ENCODE measurements around the gene DENND4C.
"Not testable (repeated sequence)": the region's sequence is repeated elsewhere in the genome, so short reads cannot be mapped to it uniquely, and the experiment has no call there.

DENND4C gene

DNA sequence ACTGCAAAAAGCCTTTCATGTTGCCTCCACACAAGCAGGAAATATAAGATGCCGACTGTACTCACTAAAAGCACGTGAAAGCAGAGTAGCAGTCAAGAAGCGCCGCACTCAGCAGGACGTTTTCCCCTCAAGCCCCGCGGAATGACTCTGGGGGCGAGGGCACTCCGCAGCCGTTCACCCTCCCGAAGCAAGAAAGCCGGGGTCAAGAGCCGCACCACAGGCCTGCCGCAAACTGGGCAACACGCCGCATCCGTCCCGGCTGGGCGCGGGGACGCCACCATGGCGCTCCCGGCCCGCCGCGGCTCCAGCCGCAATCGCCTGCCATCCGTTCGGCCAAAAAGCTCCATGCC lies 149.2 kb downstream of the DENND4C start:
- H3K27me3 Mint-ChIP-seq = no peaks in the 10 kb centered on the region
- H3K9me3 Mint-ChIP-seq = no peaks in the 10 kb centered on the region
- CTCF ChIA-PET = interaction anchor here (1.0 to 1.3 kb wide), 2 partner anchors 77 to 331 kb away, joined by 3 read pairs; partner anchors contain the start of gene RRAGA
- peak overlapping the region; percentile 89 for H3K4me3 Mint-ChIP-seq
- DNase-seq = peak; percentile 67
- H3K36me3 Mint-ChIP-seq = peaks cover 50% of the 10 kb centered on the region
- H3K4me1 Mint-ChIP-seq = peaks cover 52% of the 10 kb centered on the region
- peak overlapping the region; percentile 95 for H3K27ac Mint-ChIP-seq

DNA sequence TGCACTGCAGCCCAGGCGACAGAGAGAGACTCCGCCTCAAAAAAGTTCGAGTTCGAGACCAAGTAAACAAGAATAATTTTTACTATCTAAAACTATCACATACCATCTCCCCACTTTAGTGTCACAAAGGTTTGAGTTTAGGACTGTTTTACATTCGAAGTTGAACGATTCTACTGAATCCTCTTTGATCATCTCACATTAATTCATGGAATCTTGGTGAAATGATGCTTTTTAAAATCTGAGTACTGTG lies 150.3 kb downstream of the DENND4C start:
- Mint-ChIP-seq H3K4me1 (peaks cover 48% of the 10 kb centered on the region), H3K27ac (peak overlapping the region; percentile 95), H3K36me3 (peaks cover 43% of the 10 kb centered on the region), H3K27me3 (no peaks in the 10 kb centered on the region), H3K9me3 (no peaks in the 10 kb centered on the region), H3K4me3 (peak overlapping the region; percentile 89)
- no peak for DNase-seq
- CTCF ChIA-PET = no interaction called here

DNA sequence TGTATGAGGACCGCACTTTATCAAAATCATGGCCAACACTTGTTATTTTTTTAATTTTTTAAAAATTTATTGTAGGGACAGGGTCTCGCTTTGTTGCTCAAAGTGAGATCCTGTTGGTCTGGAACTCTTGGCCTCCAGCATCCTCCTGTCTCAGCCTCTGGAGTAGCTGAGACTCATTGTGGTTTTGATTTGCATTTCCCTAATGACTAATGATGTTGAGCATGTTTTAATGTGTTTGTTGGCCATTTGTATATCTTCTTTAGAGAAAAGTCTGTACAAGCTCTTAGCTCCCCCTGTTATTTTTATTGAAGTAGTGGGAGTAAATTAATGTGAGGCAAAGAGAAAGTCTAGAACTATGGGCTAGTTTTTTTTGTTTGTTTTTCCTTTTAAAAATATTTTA lies 151.2 kb downstream of the DENND4C start:
- H3K27ac Mint-ChIP-seq = no peak overlapping the region
- no peaks in the 10 kb centered on the region for H3K9me3 Mint-ChIP-seq
- peaks cover 40% of the 10 kb centered on the region for H3K4me1 Mint-ChIP-seq
- H3K27me3 Mint-ChIP-seq = no peaks in the 10 kb centered on the region
- peaks cover 35% of the 10 kb centered on the region for H3K36me3 Mint-ChIP-seq
- no peak for DNase-seq
- CTCF ChIA-PET = no interaction called here
- H3K4me3 Mint-ChIP-seq = peak overlapping the region; percentile 13

DNA sequence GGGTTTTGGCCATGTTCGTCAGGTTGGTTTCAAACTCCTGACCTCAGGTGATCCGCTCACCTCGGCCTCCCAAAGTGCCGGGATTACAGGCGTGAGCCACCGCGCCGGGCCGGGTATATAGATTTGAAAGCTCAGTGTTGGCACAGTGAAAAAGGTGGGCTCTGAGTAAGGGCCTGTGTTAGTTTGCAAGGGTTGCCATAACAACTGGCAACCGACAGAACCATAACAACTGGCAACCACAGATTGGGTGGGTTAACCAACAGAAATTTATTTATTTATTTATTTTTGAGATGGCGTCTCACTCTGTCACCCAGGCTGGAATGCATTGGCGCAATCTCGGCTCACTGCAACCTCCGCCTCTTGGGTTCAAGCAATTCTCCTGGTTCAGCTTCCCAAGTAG lies 154.7 kb downstream of the DENND4C start:
- H3K27ac Mint-ChIP-seq, H3K9me3 Mint-ChIP-seq, H3K4me3 Mint-ChIP-seq, H3K27me3 Mint-ChIP-seq, CTCF ChIA-PET, DNase-seq, H3K36me3 Mint-ChIP-seq: not testable (repeated sequence)
- peaks cover 17% of the 10 kb centered on the region for H3K4me1 Mint-ChIP-seq

DNA sequence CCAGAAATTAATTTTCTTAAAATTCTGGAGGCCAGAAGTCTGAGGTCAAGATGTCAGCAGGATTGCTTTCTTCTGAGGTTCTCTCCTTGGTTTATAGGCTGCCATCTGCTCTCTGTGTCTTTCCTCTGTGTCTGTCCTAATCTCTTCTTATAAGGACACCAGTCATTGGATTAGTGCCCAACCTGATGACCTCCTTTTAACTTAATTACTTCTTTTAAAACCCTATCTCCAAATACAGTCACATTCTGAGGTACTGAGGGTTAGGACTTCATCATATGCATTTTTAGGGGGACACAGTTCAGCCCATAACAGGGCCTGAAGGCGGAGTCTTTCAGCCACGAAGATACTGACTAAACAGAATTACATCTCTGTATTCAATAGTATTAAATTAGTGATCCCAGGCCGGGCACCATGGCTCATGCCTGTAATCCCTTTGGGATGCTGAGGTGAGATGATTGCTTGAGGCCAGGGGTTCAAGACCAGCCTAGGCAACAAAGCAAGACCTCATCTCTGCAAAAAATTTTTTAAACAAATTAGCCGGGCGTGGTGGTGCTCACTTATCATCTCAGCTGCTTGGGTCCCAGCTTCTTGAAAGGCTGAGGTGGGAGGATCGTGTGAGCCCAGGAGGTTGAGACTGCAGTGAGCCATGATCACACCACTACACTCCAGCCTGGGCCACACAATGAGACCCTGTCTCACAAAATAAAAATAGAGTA lies 155.5 kb downstream of the DENND4C start:
- H3K4me3 Mint-ChIP-seq = no peak overlapping the region
- no peak overlapping the region for H3K27ac Mint-ChIP-seq
- peaks cover 1% of the 10 kb centered on the region for H3K36me3 Mint-ChIP-seq
- H3K27me3 Mint-ChIP-seq = peaks cover 4% of the 10 kb centered on the region
- no peaks in the 10 kb centered on the region for H3K9me3 Mint-ChIP-seq
- CTCF ChIA-PET = no interaction called here
- DNase-seq = no peak
- H3K4me1 Mint-ChIP-seq = peaks cover 12% of the 10 kb centered on the region

DNA sequence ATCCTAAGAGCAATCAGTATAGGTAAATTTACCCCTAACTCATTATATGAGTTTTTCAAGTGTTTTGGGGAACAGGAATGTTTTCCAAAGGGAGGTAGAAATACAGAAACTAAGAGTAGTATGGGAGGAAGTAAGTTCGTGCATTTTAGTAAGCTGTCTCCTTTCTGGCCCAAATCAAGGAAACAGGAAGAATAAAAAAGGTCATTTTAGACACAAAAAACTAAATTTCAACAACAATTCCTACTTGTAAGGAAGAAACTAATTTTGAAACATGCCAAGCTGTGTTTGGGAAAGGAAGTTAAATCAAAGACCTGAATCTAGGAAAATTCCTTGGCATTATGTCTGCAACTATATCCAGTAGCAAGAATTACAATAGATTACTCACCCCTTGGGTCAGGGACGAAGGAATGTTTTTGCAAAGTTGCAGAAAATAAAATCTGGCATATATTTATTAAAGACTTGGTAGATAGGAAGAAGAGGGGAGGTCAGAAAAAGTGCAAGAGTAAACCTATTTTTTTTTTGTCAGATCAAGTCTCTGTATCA lies 156.1 kb downstream of the DENND4C start:
- Mint-ChIP-seq H3K27ac (no peak overlapping the region), H3K9me3 (no peaks in the 10 kb centered on the region), H3K36me3 (no peaks in the 10 kb centered on the region), H3K4me1 (peaks cover 6% of the 10 kb centered on the region), H3K4me3 (no peak overlapping the region), H3K27me3 (peaks cover 4% of the 10 kb centered on the region)
- DNase-seq = no peak
- CTCF ChIA-PET = no interaction called here

DNA sequence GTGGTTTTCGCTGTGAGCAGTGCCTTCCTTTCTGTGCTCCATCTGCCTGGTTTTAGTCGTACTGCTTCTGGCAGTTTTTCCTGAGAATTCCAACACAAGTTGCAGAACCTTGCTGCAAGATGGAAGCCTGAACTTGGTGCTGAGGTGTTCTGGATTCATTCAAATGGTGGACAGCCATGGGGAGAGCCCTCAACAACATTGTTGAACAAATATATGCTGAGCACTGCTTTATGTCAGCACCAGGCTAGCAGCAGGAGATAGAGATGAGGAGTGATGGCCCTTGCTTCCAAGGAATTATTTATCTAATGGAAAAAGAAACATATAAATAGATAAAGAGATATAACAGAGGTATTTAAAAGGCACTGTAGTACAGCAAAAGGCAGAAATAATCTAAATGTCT lies 156.8 kb downstream of the DENND4C start:
- Mint-ChIP-seq H3K4me3 (no peak overlapping the region), H3K4me1 (peaks cover 3% of the 10 kb centered on the region), H3K36me3 (no peaks in the 10 kb centered on the region), H3K9me3 (no peaks in the 10 kb centered on the region), H3K27me3 (peaks cover 4% of the 10 kb centered on the region), H3K27ac (no peak overlapping the region)
- no peak for DNase-seq
- CTCF ChIA-PET = no interaction called here

DNA sequence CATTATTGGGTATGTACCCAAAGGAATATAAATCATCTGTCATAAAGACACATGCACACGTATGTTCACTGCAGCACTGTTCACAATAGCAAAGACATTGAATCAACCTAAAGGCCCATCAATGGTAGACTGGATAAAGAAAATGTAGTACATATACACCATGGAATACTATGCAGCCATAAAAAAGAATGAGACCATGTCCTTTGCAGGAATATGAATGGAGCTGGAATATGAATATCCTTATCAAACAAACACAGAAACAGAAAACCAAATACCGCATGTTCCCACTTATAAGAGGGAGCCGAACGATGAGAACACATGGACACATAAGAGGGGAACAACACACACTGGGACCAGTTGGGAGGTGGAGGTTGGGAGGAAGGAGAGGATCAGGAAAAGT lies 159.0 kb downstream of the DENND4C start:
- CTCF ChIA-PET = interaction anchor here (1.7 kb wide), 1 partner anchor 304 kb away, joined by 4 read pairs; no protein-coding TSS in a partner anchor
- not testable (repeated sequence) for H3K9me3 Mint-ChIP-seq, H3K36me3 Mint-ChIP-seq, H3K27me3 Mint-ChIP-seq, DNase-seq, H3K27ac Mint-ChIP-seq, H3K4me3 Mint-ChIP-seq, H3K4me1 Mint-ChIP-seq

DNA sequence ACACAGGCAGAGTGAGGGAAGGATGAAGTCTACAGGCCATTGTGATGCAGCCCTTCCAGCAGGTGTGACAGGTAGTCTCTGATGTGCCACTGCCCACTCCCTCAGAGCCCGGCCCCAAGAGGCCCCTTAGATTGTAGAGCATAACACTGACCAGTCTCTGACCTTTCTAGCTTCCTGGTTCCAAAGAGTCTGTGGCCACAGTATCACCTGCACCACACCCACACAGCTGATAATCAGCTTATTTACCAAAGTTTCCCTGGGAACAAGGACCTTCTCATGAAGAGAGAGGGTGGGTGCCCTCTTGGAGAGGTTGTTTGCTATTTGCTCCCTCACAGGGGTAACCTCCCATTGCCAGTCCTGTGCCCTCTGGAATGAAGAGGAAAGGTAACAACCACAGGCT lies 167.4 kb downstream of the DENND4C start:
- CTCF ChIA-PET = no interaction called here
- DNase-seq = no peak
- H3K4me3 Mint-ChIP-seq = no peak overlapping the region
- H3K27ac Mint-ChIP-seq = no peak overlapping the region
- no peaks in the 10 kb centered on the region for H3K4me1 Mint-ChIP-seq
- H3K36me3 Mint-ChIP-seq = no peaks in the 10 kb centered on the region
- H3K27me3 Mint-ChIP-seq = peaks cover 6% of the 10 kb centered on the region
- H3K9me3 Mint-ChIP-seq = peaks cover 3% of the 10 kb centered on the region

DNA sequence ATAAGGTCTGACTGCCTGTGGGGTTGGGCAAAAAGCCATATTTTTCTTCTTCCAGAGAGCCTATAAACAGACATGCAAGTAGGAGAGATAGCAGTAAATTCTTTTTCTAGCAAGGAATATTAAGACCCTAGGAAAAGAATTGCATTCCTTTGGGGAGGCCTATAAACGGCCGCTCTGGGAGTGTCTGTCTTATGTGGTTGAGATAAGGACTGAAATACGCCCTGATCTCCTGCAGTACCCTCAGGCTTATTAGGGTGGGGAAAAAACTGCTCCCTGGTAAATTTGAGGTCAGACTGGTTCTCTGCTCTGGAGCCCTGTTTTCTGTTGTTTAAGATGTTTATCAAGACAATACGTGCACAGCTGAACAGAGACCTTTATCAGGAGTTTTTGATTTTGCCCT lies 172.7 kb downstream of the DENND4C start:
- H3K4me1 Mint-ChIP-seq, H3K27ac Mint-ChIP-seq, H3K4me3 Mint-ChIP-seq, H3K9me3 Mint-ChIP-seq, H3K36me3 Mint-ChIP-seq, DNase-seq, H3K27me3 Mint-ChIP-seq: not testable (repeated sequence)
- CTCF ChIA-PET = interaction anchor here (1.6 kb wide), 1 partner anchor 62 kb away, joined by 3 read pairs; no protein-coding TSS in a partner anchor

DNA sequence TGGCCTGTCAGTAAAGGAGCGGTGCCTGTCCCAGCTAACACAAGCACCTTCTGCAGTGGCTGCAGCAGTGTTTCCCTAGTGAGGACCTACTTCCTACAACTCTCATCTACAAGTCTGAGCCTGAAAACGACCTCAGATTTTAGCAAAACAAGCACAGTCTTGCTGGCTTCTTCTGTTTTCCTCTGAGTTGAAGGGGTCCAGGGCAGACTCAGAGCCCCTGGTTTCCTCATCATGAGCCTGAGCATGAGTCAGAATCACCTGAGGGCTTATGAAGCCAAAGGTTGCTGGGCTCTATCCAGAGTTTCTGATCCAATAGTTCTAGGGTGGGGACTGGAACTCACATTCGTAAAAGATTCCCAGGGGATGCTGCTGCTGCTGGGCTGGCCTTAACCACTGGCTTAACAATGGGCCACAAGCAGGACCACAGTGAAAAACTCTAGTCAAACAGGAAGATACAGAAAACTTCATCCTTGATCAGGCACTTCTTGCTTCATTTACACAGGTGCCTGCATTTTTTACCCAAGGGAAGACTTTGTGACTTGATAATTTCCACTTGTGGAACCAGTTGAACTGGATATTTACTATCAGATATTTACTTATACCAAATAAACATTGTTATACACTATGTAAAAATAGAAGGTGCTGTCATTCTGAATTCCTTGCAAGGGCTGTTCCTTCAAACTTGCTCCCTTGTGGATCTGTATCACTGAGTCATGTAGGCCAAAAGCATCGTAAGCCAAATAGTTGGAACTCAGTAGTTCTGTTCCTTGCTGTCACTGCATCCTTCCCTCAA lies 174.0 kb downstream of the DENND4C start:
- CTCF ChIA-PET = interaction anchor here (1.6 kb wide), 1 partner anchor 61 kb away, joined by 3 read pairs; no protein-coding TSS in a partner anchor
- Mint-ChIP-seq H3K27ac (no peak overlapping the region), H3K36me3 (peaks cover 2% of the 10 kb centered on the region)

DNA sequence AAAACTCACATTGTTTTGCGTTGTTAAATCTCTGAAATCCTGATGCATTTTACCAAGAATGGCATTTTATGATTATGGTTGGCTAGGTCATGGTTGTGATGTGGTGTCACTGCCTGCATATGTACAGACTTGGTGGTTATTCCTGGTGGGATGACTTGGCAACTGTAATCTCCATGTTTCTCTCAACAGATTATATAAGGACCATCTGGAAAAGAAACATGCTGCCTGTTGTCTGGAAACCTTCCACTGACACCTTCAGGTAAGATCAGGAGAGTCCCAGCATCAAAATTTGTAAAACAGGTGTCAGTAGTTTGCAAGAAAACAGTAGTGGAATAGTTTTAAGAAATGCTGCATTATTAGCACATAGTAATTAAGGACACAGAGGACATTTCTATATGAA lies 175.3 kb downstream of the DENND4C start:
- Mint-ChIP-seq H3K4me1 (peaks cover 16% of the 10 kb centered on the region), H3K27me3 (peaks cover 27% of the 10 kb centered on the region), H3K27ac (no peak overlapping the region), H3K4me3 (no peak overlapping the region), H3K9me3 (peaks cover 4% of the 10 kb centered on the region), H3K36me3 (peaks cover 3% of the 10 kb centered on the region)
- CTCF ChIA-PET = no interaction called here
- DNase-seq = no peak

More for the DNA sequence above, 174.0 kb downstream of the DENND4C start:
- Mint-ChIP-seq H3K4me1 (peaks cover 8% of the 10 kb centered on the region), H3K9me3 (peaks cover 4% of the 10 kb centered on the region), H3K4me3 (no peak overlapping the region), H3K27me3 (peaks cover 21% of the 10 kb centered on the region)
- no peak for DNase-seq

DNA sequence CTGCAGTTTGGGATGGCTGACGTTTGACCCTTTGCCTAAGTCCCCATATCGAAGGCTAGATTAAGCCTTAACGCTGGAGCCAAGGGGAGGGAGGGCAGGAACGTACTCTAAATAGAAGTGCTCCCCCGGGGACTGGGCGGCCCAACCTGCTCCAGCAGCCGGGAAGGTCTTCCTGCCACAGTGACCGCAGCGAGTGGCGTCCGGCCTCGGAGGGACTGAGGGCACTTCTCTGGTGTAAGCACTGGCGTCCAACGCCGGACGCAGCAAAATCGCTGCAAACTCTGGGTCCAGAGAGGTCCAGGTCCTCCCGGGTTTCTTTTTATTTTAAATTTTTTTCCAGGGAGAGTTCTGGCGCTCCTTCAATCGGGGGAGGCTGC lies 177.8 kb downstream of the DENND4C start:
- Mint-ChIP-seq H3K27ac (no peak overlapping the region), H3K9me3 (no peaks in the 10 kb centered on the region), H3K4me1 (peaks cover 18% of the 10 kb centered on the region), H3K4me3 (peak overlapping the region; percentile 94), H3K27me3 (peaks cover 27% of the 10 kb centered on the region), H3K36me3 (peaks cover 3% of the 10 kb centered on the region)
- CTCF ChIA-PET = interaction anchor here (0.9 to 1.5 kb wide), 2 partner anchors 45 to 56 kb away, joined by 4 to 6 read pairs; no protein-coding TSS in a partner anchor
- no peak for DNase-seq

DNA sequence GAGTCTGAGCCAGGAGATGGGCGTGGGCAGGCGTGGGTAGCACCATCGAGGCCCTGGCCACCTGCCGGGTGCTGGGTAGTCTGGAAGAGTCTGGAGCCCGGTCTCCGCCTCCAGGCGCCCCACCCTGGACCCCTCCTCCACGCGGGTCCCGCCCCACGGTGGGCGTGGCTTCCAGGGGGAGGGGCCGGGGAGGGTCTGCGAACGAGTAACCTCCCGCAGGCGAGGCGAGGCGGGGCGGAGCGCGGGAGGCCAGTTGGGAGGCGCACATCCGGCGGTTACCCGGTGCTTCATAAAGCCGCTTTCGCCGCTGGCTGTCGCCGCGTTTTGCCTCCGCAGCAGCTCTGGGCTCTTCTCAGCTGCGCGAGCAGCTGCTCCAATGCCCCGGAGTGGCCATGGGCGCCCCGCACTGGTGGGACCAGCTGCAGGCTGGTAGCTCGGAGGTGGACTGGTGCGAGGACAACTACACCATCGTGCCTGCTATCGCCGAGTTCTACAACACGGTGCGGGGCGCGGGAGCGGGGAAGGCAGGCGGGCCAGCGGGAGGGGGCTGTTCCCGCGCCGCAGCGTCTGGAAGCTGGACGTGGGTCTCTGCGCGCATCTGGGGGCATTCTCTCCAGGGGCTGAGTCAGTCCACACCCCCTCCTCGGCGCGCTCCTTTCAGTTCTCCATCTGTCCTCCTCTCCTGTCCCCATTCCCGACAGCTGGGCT lies 178.4 kb downstream of the DENND4C start, which contains the start of gene ACER2:
Gene ACER2, plus strand, starts transcription at position 317 of the 708 bp plus-strand sequence. Its CDS starts 76 bp downstream, at position 393.
- Mint-ChIP-seq H3K36me3 (peaks cover 3% of the 10 kb centered on the region), H3K4me1 (peaks cover 18% of the 10 kb centered on the region), H3K27me3 (peaks cover 27% of the 10 kb centered on the region), H3K27ac (no peak within 1 kb of the TSS), H3K4me3 (peak within 1 kb of the TSS; percentile 94), H3K9me3 (no peaks in the 10 kb centered on the region)
- DNase-seq = peak; percentile 95
- CTCF ChIA-PET = interaction anchor here (0.8 to 1.5 kb wide), 3 partner anchors 14 to 56 kb away, joined by 3 to 6 read pairs (median 4); no protein-coding TSS in a partner anchor
